AG09309 (cell line): ENCODE measurements around the gene PPP4R1.

ENCODE experiments used
- DNase-seq: peaks from one replicate; pipeline ENCODE4 v3.0.0-alpha.2; 2010; ENCODE audit warnings: low read depth
- H3K4me3 ChIP-seq: 2 replicates; pipeline ENCODE4 v1.5.1; 2011; ENCODE audit warnings: mild to moderate bottlenecking, low read depth, low read length, moderate library complexity; ENCODE audit not compliant: control insufficient read depth
- TF ChIP-seq, protein P1 (sequence below): IDR thresholded peaks from 2 replicates; pipeline ENCODE4 v1.5.1; 2011; ENCODE audit warnings: mild to moderate bottlenecking, low read depth, low read length, inconsistent platforms; ENCODE audit not compliant: insufficient read depth, control insufficient read depth; ENCODE audit errors: missing control alignments

PPP4R1 gene

GRCh38 chr18:9558387-9559064 lies 55.8 kb downstream of the PPP4R1 start:
- TF ChIP-seq, protein P1, sequence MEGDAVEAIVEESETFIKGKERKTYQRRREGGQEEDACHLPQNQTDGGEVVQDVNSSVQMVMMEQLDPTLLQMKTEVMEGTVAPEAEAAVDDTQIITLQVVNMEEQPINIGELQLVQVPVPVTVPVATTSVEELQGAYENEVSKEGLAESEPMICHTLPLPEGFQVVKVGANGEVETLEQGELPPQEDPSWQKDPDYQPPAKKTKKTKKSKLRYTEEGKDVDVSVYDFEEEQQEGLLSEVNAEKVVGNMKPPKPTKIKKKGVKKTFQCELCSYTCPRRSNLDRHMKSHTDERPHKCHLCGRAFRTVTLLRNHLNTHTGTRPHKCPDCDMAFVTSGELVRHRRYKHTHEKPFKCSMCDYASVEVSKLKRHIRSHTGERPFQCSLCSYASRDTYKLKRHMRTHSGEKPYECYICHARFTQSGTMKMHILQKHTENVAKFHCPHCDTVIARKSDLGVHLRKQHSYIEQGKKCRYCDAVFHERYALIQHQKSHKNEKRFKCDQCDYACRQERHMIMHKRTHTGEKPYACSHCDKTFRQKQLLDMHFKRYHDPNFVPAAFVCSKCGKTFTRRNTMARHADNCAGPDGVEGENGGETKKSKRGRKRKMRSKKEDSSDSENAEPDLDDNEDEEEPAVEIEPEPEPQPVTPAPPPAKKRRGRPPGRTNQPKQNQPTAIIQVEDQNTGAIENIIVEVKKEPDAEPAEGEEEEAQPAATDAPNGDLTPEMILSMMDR: no peak
- DNase-seq: no peak
- no peak overlapping the region for H3K4me3 ChIP-seq

GRCh38 chr18:9557250-9557943 lies 57.0 kb downstream of the PPP4R1 start:
- H3K4me3 ChIP-seq: no peak overlapping the region
- DNase-seq: no peak
- TF ChIP-seq, protein P1: no peak

DNA sequence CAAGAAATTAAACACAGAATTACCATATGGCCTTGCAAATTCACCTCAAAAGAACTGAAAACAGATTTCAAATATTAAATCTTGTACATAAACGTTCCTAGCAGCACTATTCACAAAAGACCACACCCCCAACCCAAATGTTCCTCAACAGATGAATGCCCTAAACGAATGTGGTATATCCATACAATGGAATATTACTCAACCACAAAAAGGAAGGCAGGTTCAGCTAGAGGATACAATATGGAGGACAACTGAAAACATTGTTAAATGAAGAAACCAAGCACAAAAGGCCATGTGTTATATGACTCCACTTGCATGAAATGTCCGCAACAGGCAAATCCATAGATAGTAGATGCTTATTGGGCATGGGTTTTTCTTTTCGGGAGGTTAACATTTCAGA lies 61.7 kb downstream of the PPP4R1 start:
- DNase-seq: no peak
- TF ChIP-seq, protein P1: no peak
- H3K4me3 ChIP-seq: no peak overlapping the region

DNA sequence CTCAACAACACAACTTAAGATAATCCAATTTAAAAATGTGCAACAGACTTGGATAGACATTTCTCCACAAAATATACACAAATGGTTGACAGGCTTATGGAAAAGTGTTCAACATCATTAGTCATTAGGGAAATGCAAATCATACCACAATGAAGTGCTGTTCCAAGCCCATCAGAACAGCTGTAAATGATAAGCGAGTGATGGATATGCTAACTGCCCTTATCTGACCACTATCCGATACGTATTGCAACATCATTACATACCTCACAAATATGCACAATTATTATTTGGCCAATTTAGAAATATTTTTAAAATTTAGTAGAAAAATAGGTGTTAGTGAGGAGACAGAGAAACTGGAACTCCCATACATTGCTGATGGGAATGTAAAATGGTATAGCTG lies 62.2 kb downstream of the PPP4R1 start:
- DNase-seq: no peak
- no peak overlapping the region for H3K4me3 ChIP-seq
- TF ChIP-seq, protein P1: no peak

DNA sequence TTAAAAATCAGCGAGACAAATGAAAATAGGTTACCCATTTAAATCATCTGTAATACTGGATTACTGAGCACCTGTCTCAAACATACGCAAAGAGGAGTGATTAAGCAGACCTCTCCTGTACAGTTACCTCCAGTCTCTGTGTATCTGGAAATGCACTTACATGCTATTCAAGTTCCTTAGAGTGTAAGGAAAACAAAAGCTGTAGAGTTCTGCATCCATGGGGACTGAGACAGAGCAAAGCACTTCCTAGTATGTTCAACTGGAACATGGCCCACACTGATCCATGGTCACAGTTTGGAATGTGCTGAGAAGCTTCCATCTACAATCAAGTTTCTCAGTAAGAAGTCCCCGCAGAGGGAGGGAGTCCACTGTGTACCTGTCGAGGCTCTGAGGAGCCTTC lies 63.9 kb downstream of the PPP4R1 start:
- DNase-seq: no peak
- no peak overlapping the region for H3K4me3 ChIP-seq
- TF ChIP-seq, protein P1: no peak

GRCh38 chr18:9549405-9549804 lies 65.0 kb downstream of the PPP4R1 start:
- no peak overlapping the region for H3K4me3 ChIP-seq
- DNase-seq: no peak
- TF ChIP-seq, protein P1: peak; percentile 11
